H9 (cell line): Measurements from ENCODE around the gene MED13L. TPM values are rescaled to one million over a fixed set of nuclear protein-coding genes. Genes with fewer than 3 reads are reported as not detected.

Experiments
- DNase-seq: peaks from one replicate; pipeline ENCODE4 v3.0.0-alpha.2; 2017
- H2AFZ ChIP-seq: one replicate; pipeline ENCODE4 v1.6.1; 2013; ENCODE audit warnings: mild to moderate bottlenecking, low read length, control low read depth, moderate library complexity
- H2AK5ac ChIP-seq: 2 replicates; pipeline ENCODE4 v1.6.1; 2013; ENCODE audit warnings: low read length, control low read depth, mixed read lengths; ENCODE audit not compliant: insufficient read length
- H2BK120ac ChIP-seq: one replicate; pipeline ENCODE4 v1.6.1; 2013; ENCODE audit warnings: low read depth, mild to moderate bottlenecking, low read length, control low read depth, inconsistent platforms; ENCODE audit not compliant: poor library complexity, severe bottlenecking
- H2BK12ac ChIP-seq: 2 replicates; pipeline ENCODE4 v1.6.1; 2013; ENCODE audit warnings: low read length, control low read depth, mixed read lengths, low read depth; ENCODE audit not compliant: insufficient read length
- H2BK15ac ChIP-seq: 2 replicates; pipeline ENCODE4 v1.6.1; 2013; ENCODE audit warnings: low read depth, low read length, control low read depth
- H2BK20ac ChIP-seq: one replicate; pipeline ENCODE4 v1.6.1; 2013; ENCODE audit warnings: low read depth, mild to moderate bottlenecking, low read length, control low read depth, inconsistent platforms; ENCODE audit not compliant: poor library complexity, severe bottlenecking
- H2BK5ac ChIP-seq: 2 replicates; pipeline ENCODE4 v1.6.1; 2013; ENCODE audit warnings: low read length, control low read depth, mixed read lengths; ENCODE audit not compliant: insufficient read length
- H3K14ac ChIP-seq: 2 replicates; pipeline ENCODE4 v1.6.1; 2013; ENCODE audit warnings: low read length, control low read depth; ENCODE audit not compliant: insufficient read depth
- H3K18ac ChIP-seq: 2 replicates; pipeline ENCODE4 v1.6.1; 2013; ENCODE audit warnings: low read depth, mild to moderate bottlenecking, mixed read lengths, low read length, control low read depth; ENCODE audit not compliant: insufficient read length
- H3K23ac ChIP-seq: 2 replicates; pipeline ENCODE4 v1.6.1; 2013; ENCODE audit warnings: low read length, control low read depth, mixed read lengths, low read depth; ENCODE audit not compliant: insufficient read length
- H3K23me2 ChIP-seq: 2 replicates; pipeline ENCODE4 v1.6.1; 2013; ENCODE audit warnings: low read depth, mild to moderate bottlenecking, mixed read lengths, low read length, control low read depth; ENCODE audit not compliant: insufficient read length, poor library complexity, severe bottlenecking
- H3K27ac ChIP-seq: 2 replicates; pipeline ENCODE4 v1.5.1; 2013; ENCODE audit warnings: low read length, control low read depth, mixed read lengths, low read depth; ENCODE audit not compliant: insufficient read length
- H3K27me3 ChIP-seq: 2 replicates; pipeline ENCODE4 v1.6.1; 2013; ENCODE audit warnings: low read length, control low read depth, inconsistent platforms; ENCODE audit not compliant: insufficient read depth
- H3K4ac ChIP-seq: 2 replicates; pipeline ENCODE4 v1.6.1; 2013; ENCODE audit warnings: low read depth, mild to moderate bottlenecking, control low read depth, inconsistent platforms, low read length, moderate library complexity
- H3K4me1 ChIP-seq: 2 replicates; pipeline ENCODE4 v1.6.1; 2013; ENCODE audit warnings: low read length, control low read depth, inconsistent platforms; ENCODE audit not compliant: insufficient read depth
- H3K4me2 ChIP-seq: 2 replicates; pipeline ENCODE4 v1.6.1; 2013; ENCODE audit warnings: low read length, control low read depth, mixed read lengths; ENCODE audit not compliant: insufficient read length, insufficient read depth
- H3K56ac ChIP-seq: 2 replicates; pipeline ENCODE4 v1.6.1; 2013; ENCODE audit warnings: low read depth, mild to moderate bottlenecking, mixed read lengths, low read length, control low read depth; ENCODE audit not compliant: insufficient read length
- H3K79me1 ChIP-seq: 2 replicates; pipeline ENCODE4 v1.6.1; 2013; ENCODE audit warnings: low read depth, mild to moderate bottlenecking, moderate library complexity, low read length, control low read depth, inconsistent platforms; ENCODE audit not compliant: insufficient read depth, poor library complexity, severe bottlenecking
- H3K79me2 ChIP-seq: 2 replicates; pipeline ENCODE4 v1.6.1; 2013; ENCODE audit warnings: low read length, control low read depth, inconsistent platforms; ENCODE audit not compliant: insufficient read depth
- H3K9ac ChIP-seq: 2 replicates; pipeline ENCODE4 v1.6.1; 2013; ENCODE audit warnings: low read length, control low read depth, mixed read lengths; ENCODE audit not compliant: insufficient read length; ENCODE audit errors: extremely low read depth
- H3K9me3 ChIP-seq: one replicate; pipeline ENCODE4 v1.6.1; 2013; ENCODE audit warnings: low read depth, low read length, inconsistent platforms; ENCODE audit not compliant: control insufficient read depth
- H3T11ph ChIP-seq: one replicate; pipeline ENCODE4 v1.6.1; 2013; ENCODE audit warnings: mild to moderate bottlenecking, low read length, control low read depth, inconsistent platforms
- H4K20me1 ChIP-seq: one replicate; pipeline ENCODE4 v1.6.1; 2013; ENCODE audit not compliant: control insufficient read depth, insufficient read length, insufficient read depth
- H4K5ac ChIP-seq: 2 replicates; pipeline ENCODE4 v1.6.1; 2013; ENCODE audit warnings: low read depth, mild to moderate bottlenecking, mixed read lengths, low read length, control low read depth; ENCODE audit not compliant: insufficient read length
- H4K8ac ChIP-seq: replicated peaks from 2 replicates; pipeline ENCODE4 v1.6.1; 2013; ENCODE audit warnings: low read length, control low read depth, mixed read lengths, low read depth; ENCODE audit not compliant: insufficient read length
- H4K91ac ChIP-seq: 2 replicates; pipeline ENCODE4 v1.6.1; 2013; ENCODE audit warnings: low read depth, mild to moderate bottlenecking, moderate library complexity, mixed read lengths, low read length, control low read depth; ENCODE audit not compliant: insufficient read length
- H3K27ac Mint-ChIP-seq, 3 experiments: 2 replicates in 2 of 3; 3 replicates in 1 of 3; pipeline ENCODE4 v1.8.0; 2020 to 2021; ENCODE audit warnings: mixed read lengths in 3 of 3, mild to moderate bottlenecking in 1 of 3, moderate library complexity in 1 of 3
- H3K27me3 Mint-ChIP-seq: 2 replicates; pipeline ENCODE4 v1.8.0; 2021; ENCODE audit warnings: low read depth, mild to moderate bottlenecking, moderate library complexity, mixed read lengths
- H3K36me3 Mint-ChIP-seq, 3 experiments: 2 replicates in 2 of 3; 3 replicates in 1 of 3; pipeline ENCODE4 v1.8.0; 2020 to 2021; ENCODE audit warnings: low read depth in 3 of 3, mixed read lengths in 3 of 3; ENCODE audit not compliant: insufficient read depth in 1 of 3
- H3K4me1 Mint-ChIP-seq, 2 experiments: 2 replicates each; pipeline ENCODE4 v1.8.0; 2020; ENCODE audit warnings: mixed read lengths in 2 of 2
- H3K4me3 Mint-ChIP-seq, 2 experiments: 2 replicates in 1 of 2; 3 replicates in 1 of 2; pipeline ENCODE4 v1.8.0; 2020 to 2021; ENCODE audit warnings: mild to moderate bottlenecking in 2 of 2, mixed read lengths in 2 of 2, moderate library complexity in 1 of 2
- H3K9me3 Mint-ChIP-seq, 2 experiments: 2 replicates in 1 of 2; 3 replicates in 1 of 2; pipeline ENCODE4 v1.8.0; 2020; ENCODE audit warnings: mild to moderate bottlenecking in 2 of 2, mixed read lengths in 2 of 2, moderate library complexity in 1 of 2
- CTCF ChIP-seq: fragments of 200-600 bp; sonication (generic); conservative IDR thresholded peaks from 3 replicates; pipeline ENCODE4 v1.8.0; 2021; ENCODE audit warnings: antibody characterized with exemption, mild to moderate bottlenecking
- WGBS: extraction: QIAGEN DNeasy Blood & Tissue Kit; methylation state at CpG from one replicate; pipeline ENCODE4 v1.1.7; 2013; ENCODE audit warnings: missing lambda C conversion rate, low lambda C conversion rate, mixed read lengths; ENCODE audit not compliant: insufficient read length; ENCODE audit errors: extremely low coverage; 5-methylcytosine and 5-hydroxymethylcytosine counted together
- total RNA-seq: library from RNA; stranded (reverse); gene quantifications from 2 replicates; pipeline ENCODE4 v1.2.1, GENCODE V29; 2021

MED13L gene
- total RNA-seq, 1 experiment from 2014 or later = 52.4 TPM

- peak overlapping the region in 1 of 3 experiments; percentile 12; a peak in 2 of 7 replicates for H3K27ac Mint-ChIP-seq
Observed at GRCh38 chr12:116213014-116213413, 64.5 kb downstream of the MED13L start.

More at GRCh38 chr12:116213014-116213413, 64.5 kb downstream of the MED13L start:
- Histone ChIP-seq H3K79me2 (peaks cover 11% of the 10 kb centered on the region; the same call in 1 of the 2 replicates), H2BK120ac (no peak overlapping the region), H4K8ac (no peak overlapping the region), H3K14ac (no peak overlapping the region), H2BK20ac (no peak overlapping the region), H3K79me1 (peaks cover 11% of the 10 kb centered on the region), H4K91ac (no peak overlapping the region), H3K9ac (no peak overlapping the region), H3K27ac (no peak overlapping the region), H3K4me2 (no peak overlapping the region), H2AFZ (no peak overlapping the region), H3K23ac (no peak overlapping the region), H4K5ac (no peak overlapping the region), H3K56ac (no peak overlapping the region), H2BK12ac (no peak overlapping the region), H3K4me1 (peaks cover 5% of the 10 kb centered on the region; the same call in 1 of the 2 replicates), H4K20me1 (no peaks in the 10 kb centered on the region), H3T11ph (no peak overlapping the region), H2AK5ac (no peak overlapping the region), H2BK15ac (no peak overlapping the region), H3K4ac (no peak overlapping the region), H3K27me3 (no peaks in the 10 kb centered on the region), H3K23me2 (no peaks in the 10 kb centered on the region), H3K9me3 (no peaks in the 10 kb centered on the region), H3K18ac (no peak overlapping the region), H2BK5ac (no peak overlapping the region)
- Mint-ChIP-seq H3K4me1 (peaks cover 27 to 48% of the 10 kb centered on the region in 2 experiments), H3K4me3 (no peak overlapping the region), H3K36me3 (no peaks in the 10 kb centered on the region), H3K9me3 (no peaks in the 10 kb centered on the region), H3K27me3 (no peaks in the 10 kb centered on the region)
- WGBS = no CpG with 5 or more reads among the region's 4 CpGs
- DNase-seq = no peak
- TF ChIP-seq CTCF = no peak
